Measurements from ENCODE around the gene PEPD. TPM values are rescaled to one million over a fixed set of nuclear protein-coding genes. Genes with fewer than 3 reads are reported as not detected.

Gene PEPD
- total RNA-seq, 1 experiment from 2014 or later = 18.3 TPM

DNA sequence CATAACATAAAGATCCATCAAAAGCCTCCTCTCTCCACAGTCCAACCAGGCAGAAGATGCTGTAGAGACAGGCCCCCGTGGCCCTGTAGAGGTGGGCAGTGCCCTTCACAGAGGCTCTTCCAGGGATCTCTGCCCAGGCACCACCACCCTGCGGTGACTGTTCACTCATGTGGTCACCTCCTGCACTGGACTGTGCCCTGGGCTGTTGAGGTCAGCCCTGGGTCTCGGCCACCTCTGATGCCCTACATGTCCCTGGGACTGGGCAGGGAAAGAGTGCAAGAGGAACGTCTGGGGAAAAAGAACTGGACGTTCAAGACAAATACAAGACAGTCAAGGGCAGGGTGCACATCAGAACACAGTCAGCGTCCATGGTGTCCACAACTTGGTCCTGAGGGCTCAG is 22.3 kb downstream of the PEPD start:
- POLR2A ChIA-PET = no interaction called here

DNA sequence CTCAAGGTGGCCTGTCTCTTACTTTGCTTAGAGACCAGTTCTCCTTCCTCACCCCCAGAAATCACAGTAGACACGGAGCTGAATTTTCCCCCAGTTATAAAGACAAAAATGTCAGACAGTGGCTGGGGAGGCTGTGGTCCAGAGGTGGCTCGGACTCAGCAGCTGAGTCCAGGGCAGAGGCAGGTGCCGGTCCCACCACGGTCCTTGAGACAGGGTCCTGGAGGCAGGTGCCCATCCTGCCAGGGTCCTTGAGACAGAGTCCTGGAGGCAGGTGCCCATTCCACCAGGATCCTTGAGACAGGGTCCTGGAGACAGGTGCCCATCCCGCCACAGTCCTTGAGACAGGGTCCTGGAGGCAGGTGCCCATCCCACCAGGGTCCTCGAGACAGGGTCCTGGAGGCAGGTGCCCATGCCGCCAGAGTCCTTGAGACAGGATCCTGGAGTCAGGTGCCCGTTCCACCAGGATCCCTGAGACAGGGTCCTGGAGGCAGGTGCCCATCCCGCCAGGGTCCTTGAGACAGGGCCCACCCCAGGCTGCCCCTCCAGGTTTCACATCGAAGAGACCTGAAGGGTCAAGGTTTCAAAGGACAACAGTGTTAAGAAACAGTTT is 23.1 kb downstream of the PEPD start:
- no TSS peak for BruUV-seq (replicated peaks)
- Mint-ChIP-seq H3K27ac (ENCODE audit: low read depth, unreplicated experiment) (no peak overlapping the region), H3K27me3 (ENCODE audit: insufficient read depth, unreplicated experiment) (no peaks in the 10 kb centered on the region), H3K9me3 (ENCODE audit: unreplicated experiment) (no peaks in the 10 kb centered on the region), H3K4me3 (ENCODE audit: unreplicated experiment) (no peak overlapping the region), H3K36me3 (ENCODE audit: insufficient read depth, unreplicated experiment) (no peaks in the 10 kb centered on the region), H3K4me1 (ENCODE audit: insufficient read depth, unreplicated experiment) (no peaks in the 10 kb centered on the region)
- TF ChIP-seq, protein P1, sequence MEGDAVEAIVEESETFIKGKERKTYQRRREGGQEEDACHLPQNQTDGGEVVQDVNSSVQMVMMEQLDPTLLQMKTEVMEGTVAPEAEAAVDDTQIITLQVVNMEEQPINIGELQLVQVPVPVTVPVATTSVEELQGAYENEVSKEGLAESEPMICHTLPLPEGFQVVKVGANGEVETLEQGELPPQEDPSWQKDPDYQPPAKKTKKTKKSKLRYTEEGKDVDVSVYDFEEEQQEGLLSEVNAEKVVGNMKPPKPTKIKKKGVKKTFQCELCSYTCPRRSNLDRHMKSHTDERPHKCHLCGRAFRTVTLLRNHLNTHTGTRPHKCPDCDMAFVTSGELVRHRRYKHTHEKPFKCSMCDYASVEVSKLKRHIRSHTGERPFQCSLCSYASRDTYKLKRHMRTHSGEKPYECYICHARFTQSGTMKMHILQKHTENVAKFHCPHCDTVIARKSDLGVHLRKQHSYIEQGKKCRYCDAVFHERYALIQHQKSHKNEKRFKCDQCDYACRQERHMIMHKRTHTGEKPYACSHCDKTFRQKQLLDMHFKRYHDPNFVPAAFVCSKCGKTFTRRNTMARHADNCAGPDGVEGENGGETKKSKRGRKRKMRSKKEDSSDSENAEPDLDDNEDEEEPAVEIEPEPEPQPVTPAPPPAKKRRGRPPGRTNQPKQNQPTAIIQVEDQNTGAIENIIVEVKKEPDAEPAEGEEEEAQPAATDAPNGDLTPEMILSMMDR (IDR thresholded peaks at IDR 0.05; ENCODE audit: unreplicated experiment) = no peak
- no peak for DNase-seq (ENCODE audit: unreplicated experiment)
- intact Hi-C loops (cut with micrococcal nuclease) = no loop called here
- POLR2A ChIA-PET = no interaction called here
- CTCF ChIA-PET = no interaction called here

More for the DNA sequence above, 22.3 kb downstream of the PEPD start:
- no peaks in the 10 kb centered on the region for H3K9me3 Mint-ChIP-seq (ENCODE audit: unreplicated experiment)
- no peaks in the 10 kb centered on the region for H3K36me3 Mint-ChIP-seq (ENCODE audit: insufficient read depth, unreplicated experiment)
- H3K27ac Mint-ChIP-seq (ENCODE audit: low read depth, unreplicated experiment) = no peak overlapping the region
- H3K4me1 Mint-ChIP-seq (ENCODE audit: insufficient read depth, unreplicated experiment) = no peaks in the 10 kb centered on the region
- DNase-seq (ENCODE audit: unreplicated experiment) = no peak
- TF ChIP-seq, protein P1 (IDR thresholded peaks at IDR 0.05; ENCODE audit: unreplicated experiment) = no peak
- no peaks in the 10 kb centered on the region for H3K27me3 Mint-ChIP-seq (ENCODE audit: insufficient read depth, unreplicated experiment)
- intact Hi-C loops (cut with micrococcal nuclease) = no loop called here
- no peak overlapping the region for H3K4me3 Mint-ChIP-seq (ENCODE audit: unreplicated experiment)
- BruUV-seq (replicated peaks) = no TSS peak
- CTCF ChIA-PET = no interaction called here

DNA sequence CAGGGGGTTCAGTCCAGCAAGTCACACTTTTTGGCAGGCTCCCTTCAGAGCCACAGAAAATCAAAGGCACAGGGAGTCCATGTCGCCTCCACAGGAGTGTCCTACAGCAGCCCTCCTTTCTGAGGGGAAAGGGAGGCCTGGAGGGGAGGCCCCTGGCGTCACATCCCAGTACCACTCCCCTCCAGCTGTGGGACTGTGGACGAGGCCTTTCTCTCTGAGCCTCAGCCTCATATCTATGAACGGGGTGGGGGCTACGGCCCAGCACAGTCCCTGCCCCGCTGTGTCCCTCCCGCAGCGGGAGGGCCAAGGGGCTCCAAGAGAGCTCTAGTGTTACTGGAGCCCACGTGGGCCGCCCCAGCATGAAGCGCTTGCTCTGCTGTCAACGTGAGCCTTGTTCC is 23.8 kb downstream of the PEPD start:
- DNase-seq (ENCODE audit: unreplicated experiment) = no peak
- H3K27ac Mint-ChIP-seq (ENCODE audit: low read depth, unreplicated experiment) = no peak overlapping the region
- POLR2A ChIA-PET = no interaction called here
- intact Hi-C loops (cut with micrococcal nuclease) = no loop called here
- no TSS peak for BruUV-seq (replicated peaks)
- TF ChIP-seq, protein P1 (IDR thresholded peaks at IDR 0.05; ENCODE audit: unreplicated experiment) = no peak
- H3K27me3 Mint-ChIP-seq (ENCODE audit: insufficient read depth, unreplicated experiment) = no peaks in the 10 kb centered on the region
- H3K36me3 Mint-ChIP-seq (ENCODE audit: insufficient read depth, unreplicated experiment) = no peaks in the 10 kb centered on the region
- CTCF ChIA-PET = no interaction called here
- H3K4me3 Mint-ChIP-seq (ENCODE audit: unreplicated experiment) = no peak overlapping the region
- H3K4me1 Mint-ChIP-seq (ENCODE audit: insufficient read depth, unreplicated experiment) = no peaks in the 10 kb centered on the region
- no peaks in the 10 kb centered on the region for H3K9me3 Mint-ChIP-seq (ENCODE audit: unreplicated experiment)

DNA sequence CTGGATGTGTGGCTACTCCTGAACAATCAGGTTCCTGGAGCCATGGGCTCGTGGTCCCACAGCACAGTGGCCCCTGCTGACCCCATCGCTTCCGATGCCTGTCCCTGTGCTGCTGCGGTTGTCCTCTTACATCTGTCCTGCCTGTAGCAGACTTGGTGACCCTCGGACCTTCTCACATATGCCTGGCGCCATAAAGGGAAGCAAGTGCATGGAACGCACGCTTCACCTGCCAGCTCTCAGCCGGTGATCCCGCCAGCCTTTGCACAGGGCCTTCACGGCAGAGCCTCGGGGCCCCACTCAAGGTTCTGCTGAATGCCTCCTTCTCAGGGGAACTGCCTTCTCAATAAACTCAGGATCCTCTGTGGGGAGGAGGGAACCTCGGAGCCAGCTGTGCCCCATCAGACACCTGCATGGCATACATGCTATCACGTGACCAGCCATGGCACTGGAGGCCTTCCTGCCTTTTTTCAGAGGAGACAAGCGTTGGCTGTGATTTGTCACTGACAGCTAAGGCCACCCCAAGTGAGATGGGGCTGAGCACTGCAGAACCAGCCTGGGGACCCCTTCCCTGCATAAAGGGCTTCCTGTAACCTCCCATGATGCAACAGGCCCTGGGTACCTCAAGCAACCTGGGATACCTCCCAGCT is 24.3 kb downstream of the PEPD start:
- no peaks in the 10 kb centered on the region for H3K9me3 Mint-ChIP-seq (ENCODE audit: unreplicated experiment)
- no peak for DNase-seq (ENCODE audit: unreplicated experiment)
- no peak overlapping the region for H3K4me3 Mint-ChIP-seq (ENCODE audit: unreplicated experiment)
- H3K4me1 Mint-ChIP-seq (ENCODE audit: insufficient read depth, unreplicated experiment) = no peaks in the 10 kb centered on the region
- H3K36me3 Mint-ChIP-seq (ENCODE audit: insufficient read depth, unreplicated experiment) = no peaks in the 10 kb centered on the region
- TF ChIP-seq, protein P1 (IDR thresholded peaks at IDR 0.05; ENCODE audit: unreplicated experiment) = no peak
- no peaks in the 10 kb centered on the region for H3K27me3 Mint-ChIP-seq (ENCODE audit: insufficient read depth, unreplicated experiment)
- no peak overlapping the region for H3K27ac Mint-ChIP-seq (ENCODE audit: low read depth, unreplicated experiment)
- POLR2A ChIA-PET = no interaction called here
- BruUV-seq (replicated peaks) = no TSS peak
- intact Hi-C loops (cut with micrococcal nuclease) = no loop called here
- CTCF ChIA-PET = no interaction called here

Data from MCF 10A (cell line).